GM19468 (cell line): Measurements from ENCODE around the gene LY6G6F.

ENCODE experiments used
- ATAC-seq: cut with Tn5 transposase; IDR thresholded peaks from one replicate; pipeline ENCODE4 v1.9.1; 2021; ENCODE audit warnings: mild to moderate bottlenecking, moderate library complexity, moderate number of reproducible peaks; ENCODE audit not compliant: unreplicated experiment; ENCODE audit errors: extremely low read depth

The LY6G6F gene

GRCh38 chr6:31721351-31722020 lies 14.8 kb downstream of the LY6G6F start, which contains the start of gene LY6G6C:
Gene LY6G6C, minus strand, starts transcription at chr6:31721746. Its CDS starts 67 bp downstream, at chr6:31721679.
- no peak for ATAC-seq

- no peak for ATAC-seq
Observed at GRCh38 chr6:31722173-31722572, 15.5 kb downstream of the LY6G6F start.

DNA sequence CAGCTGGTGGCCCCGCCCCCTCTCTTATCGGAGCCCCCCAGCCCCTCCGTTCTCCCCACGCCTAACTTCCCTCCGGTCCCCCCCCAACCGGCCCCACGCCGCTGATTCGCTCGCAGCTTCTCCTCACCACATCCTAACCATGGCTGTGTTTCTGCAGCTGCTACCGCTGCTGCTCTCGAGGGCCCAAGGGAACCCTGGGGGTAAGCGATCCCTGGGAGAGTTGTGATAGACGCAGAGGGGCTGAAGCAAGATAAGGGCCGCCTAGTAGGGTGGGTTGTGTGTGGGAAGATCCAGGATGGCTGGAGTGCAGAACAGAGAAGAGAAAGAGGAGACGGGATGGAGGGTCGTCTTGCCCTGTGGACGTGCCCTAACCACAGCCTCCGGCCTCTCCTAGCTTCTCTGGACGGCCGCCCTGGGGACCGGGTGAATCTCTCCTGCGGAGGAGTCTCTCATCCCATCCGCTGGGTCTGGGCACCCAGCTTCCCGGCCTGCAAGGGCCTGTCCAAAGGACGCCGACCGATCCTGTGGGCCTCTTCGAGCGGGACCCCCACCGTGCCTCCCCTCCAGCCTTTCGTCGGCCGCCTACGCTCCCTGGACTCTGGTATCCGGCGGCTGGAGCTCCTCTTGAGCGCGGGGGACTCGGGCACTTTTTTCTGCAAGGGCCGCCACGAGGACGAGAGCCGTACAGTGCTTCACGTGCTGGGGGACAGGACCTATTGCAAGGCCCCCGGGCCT lies 16.7 kb downstream of the LY6G6F start, which contains the start of gene MPIG6B:
MPIG6B (plus strand) TSS at position 129 of the 735 bp plus-strand sequence; CDS start at position 140, 11 bp downstream.
- no peak for ATAC-seq

- ATAC-seq = no peak
Observed at GRCh38 chr6:31723980-31724691, 17.5 kb downstream of the LY6G6F start.

GRCh38 chr6:31725502-31726350 lies 19.1 kb downstream of the LY6G6F start:
- no peak for ATAC-seq

- ATAC-seq = no peak
Observed at GRCh38 chr6:31727034-31727716, 20.5 kb downstream of the LY6G6F start.

GRCh38 chr6:31727717-31728671 lies 21.3 kb downstream of the LY6G6F start:
- ATAC-seq = no peak

DNA sequence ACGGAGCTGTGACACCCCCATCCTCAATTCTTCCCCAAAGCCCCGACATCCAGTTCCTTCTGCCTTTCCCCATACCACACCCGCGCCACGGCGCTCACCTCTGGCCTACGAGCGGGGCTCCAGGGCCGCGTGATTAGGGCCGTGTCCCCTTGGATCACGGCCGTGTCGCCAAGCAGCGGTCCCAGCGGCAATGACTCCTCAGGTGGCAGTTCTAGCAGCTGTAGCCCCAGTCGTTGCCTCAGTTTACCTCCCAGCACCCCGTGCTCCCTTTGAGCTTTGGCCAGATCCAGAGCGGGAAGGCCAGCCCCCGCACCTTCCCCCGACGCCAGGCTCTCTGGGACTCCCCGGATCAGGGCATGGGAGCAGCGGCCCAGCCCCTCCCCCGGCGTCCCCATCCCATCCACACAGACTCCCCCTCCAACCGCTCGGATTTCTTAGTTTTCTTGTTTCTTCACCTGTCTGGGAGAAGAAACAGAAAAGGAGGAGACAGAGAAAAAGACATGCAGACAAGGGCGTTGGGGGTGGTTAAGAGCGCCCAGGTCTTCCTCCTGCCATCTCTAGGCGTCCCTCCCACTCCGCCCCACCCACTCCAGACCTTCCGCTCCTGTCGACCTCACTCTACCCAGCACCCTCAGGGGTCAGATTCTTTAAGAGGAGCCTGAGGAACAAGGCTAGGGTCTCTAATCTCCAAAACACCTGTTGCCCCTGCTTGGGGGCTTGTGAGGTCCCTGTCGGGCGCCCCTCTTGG lies 22.3 kb downstream of the LY6G6F start, which contains the start of gene DDAH2:
DDAH2 (minus strand) TSS at position 533 of the 748 bp plus-strand sequence; CDS start at position 395, 138 bp downstream.
- no peak for ATAC-seq

DNA sequence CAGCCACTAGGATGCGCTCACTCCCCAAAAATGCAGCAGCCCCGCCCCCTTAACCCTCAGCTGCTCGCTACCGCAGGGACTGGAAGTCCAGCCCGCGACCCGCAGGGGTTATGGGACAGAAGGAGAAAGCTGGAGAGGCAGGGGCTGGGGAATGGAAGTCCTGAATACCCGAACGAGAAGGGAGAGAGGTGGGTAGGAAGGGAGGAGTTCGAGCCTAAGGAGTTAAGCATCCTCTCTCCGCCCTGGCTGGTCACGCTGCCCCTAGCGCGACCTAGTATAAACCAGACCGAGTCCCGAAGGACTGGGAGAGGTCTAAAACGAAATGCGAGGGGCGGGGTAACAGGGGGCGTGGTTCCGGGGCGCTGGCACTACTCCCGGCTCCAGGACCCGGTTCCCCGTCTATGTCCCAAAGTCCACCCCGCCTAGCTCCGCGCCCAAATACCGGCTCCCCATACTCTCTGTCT lies 22.9 kb downstream of the LY6G6F start:
- ATAC-seq = no peak

GRCh38 chr6:31729979-31730630 lies 23.4 kb downstream of the LY6G6F start:
- ATAC-seq = no peak

DNA sequence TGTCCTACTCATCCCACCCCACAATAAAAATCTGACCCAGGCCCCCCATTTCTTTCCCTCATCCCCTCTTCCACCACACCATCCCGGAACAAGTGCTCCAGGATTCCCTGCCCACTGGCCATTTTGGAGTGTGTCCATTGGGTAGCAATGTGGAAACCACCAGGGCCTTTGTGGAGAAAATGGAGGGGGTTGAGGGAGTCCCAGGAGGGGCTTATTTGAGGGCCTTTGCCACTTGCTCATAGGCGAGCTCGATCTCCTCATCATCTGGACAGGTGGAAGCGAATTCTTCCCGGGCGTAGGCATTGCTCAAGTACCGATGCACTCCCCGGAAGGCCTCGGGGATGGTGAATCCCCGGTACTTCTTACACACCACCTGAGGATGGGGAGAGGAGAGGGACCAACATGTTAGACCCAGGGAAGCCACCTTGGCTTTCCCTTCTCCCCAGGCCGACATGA lies 24.0 kb downstream of the LY6G6F start:
- ATAC-seq = no peak

DNA sequence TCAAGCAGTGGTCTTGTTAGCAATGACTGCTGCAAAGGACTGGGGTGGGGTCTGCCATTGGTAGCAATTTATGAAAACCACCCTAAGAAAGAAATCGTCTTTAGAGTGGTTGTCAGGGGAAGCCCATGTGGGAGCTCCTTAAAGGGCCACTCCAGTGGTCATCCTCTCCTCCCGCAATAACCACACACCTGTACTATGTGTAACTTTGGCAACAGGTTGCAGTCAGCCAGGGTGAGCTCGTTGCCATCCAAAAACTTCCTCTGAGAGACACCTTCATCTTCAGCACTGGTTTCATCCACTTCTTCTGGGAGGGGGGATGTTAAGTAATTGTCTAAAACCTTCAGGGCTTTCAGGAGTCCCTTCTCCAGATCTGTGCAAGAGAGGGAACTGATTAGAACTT lies 25.4 kb downstream of the LY6G6F start:
- no peak for ATAC-seq

DNA sequence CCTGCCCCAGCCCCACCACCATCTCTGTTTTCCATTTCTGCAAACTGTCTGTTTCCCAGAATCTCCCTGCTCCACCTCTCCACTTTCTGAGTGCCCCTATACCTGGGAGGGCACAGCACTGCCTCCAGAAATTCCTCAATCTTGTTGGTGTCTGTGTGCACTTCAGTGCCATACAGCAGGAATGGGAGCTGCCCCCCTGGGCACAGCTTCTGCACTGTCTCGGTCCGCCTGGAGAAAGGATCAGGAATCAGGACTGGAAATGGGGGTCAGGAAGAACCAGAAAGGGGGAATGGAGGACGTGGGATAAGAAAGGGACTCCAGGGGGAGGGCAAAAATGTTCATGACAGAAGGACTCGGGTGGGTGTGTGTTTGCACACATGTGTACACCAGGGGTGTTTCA lies 27.1 kb downstream of the LY6G6F start:
- no peak for ATAC-seq

GRCh38 chr6:31734247-31734820 lies 27.7 kb downstream of the LY6G6F start:
- no peak for ATAC-seq

DNA sequence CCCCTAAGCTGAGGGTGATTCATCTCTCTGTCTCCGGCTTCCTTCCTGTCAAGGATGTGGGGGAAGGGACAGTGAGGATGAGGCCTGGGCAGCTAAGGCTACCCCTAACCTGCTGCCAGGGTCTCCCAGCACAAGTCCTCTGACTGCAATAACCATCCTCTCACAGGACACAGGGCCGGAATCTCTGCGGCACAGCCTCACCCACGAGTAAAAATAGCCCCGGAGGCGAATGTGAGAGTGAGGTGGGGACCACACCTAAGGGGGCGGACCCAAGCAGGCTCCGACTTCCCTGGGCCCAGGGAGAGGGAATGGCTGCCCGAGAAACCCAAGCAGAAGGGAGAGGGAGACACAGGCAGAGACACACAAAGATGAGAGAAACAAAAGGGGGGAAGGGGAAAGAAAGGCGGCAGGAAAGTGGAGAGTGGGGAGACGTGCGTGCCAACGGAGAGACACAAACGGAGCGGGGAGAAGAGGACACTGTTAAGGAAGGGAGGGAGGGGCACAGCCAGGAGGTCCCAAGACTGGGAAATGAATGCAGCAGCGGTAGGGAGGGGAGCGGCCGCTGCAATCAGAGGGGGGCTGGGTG lies 28.2 kb downstream of the LY6G6F start:
- ATAC-seq = no peak
